ENCODE measurements around the gene RNF157. TPM values are rescaled to one million over a fixed set of nuclear protein-coding genes. Genes with fewer than 3 reads are reported as not detected.

The RNF157 gene
- total RNA-seq, 1 donor from 2014 or later = 54.0 TPM

DNA sequence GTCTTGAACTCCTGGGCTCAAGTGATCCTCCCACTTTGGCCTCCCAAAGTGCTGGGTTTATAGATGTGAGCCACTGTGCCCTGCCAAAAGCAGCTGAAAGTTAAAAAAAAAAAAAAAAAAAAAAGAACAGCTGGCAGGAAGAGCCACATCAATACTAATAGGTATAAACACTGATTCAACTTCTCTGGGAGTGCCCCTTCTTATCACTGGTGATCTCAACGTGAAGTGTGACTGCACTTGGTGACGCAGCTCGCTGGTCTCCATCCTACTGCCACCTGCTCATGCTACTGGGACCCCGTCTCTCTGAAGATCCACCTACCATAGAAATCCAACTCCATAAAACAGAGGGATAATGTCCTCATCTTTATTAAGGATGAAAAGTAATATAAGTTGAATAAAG lies 40.8 kb downstream of the RNF157 start:
- H3K4me3 Mint-ChIP-seq = no peak overlapping the region
- no peak for DNase-seq (ENCODE audit: low read depth, low spot score)
- no peaks in the 10 kb centered on the region for H3K27me3 Mint-ChIP-seq (ENCODE audit: low read depth)
- no peak for TF ChIP-seq CTCF (conservative IDR thresholded peaks at IDR 0.05)
- H3K4me1 Mint-ChIP-seq = peaks cover 7% of the 10 kb centered on the region
- H3K36me3 Mint-ChIP-seq (ENCODE audit: low read depth) = peaks cover 14% of the 10 kb centered on the region
- no peak overlapping the region for H3K27ac Mint-ChIP-seq (ENCODE audit: unreplicated experiment)
- no peaks in the 10 kb centered on the region for H3K9me3 Mint-ChIP-seq

- Mint-ChIP-seq H3K4me3 (no peak overlapping the region), H3K27ac (ENCODE audit: unreplicated experiment) (no peak overlapping the region), H3K9me3 (no peaks in the 10 kb centered on the region), H3K4me1 (peaks cover 7% of the 10 kb centered on the region), H3K36me3 (ENCODE audit: low read depth) (peaks cover 9% of the 10 kb centered on the region), H3K27me3 (ENCODE audit: low read depth) (no peaks in the 10 kb centered on the region)
- no peak for TF ChIP-seq CTCF (conservative IDR thresholded peaks at IDR 0.05)
- no peak for DNase-seq (ENCODE audit: low read depth, low spot score)
Measured at GRCh38 chr17:76198702-76199101, 41.6 kb downstream of the RNF157 start.

- Mint-ChIP-seq H3K27ac (ENCODE audit: unreplicated experiment) (no peak overlapping the region), H3K36me3 (ENCODE audit: low read depth) (peaks cover 9% of the 10 kb centered on the region), H3K4me1 (peaks cover 15% of the 10 kb centered on the region), H3K27me3 (ENCODE audit: low read depth) (no peaks in the 10 kb centered on the region), H3K9me3 (no peaks in the 10 kb centered on the region), H3K4me3 (no peak overlapping the region)
- no peak for DNase-seq (ENCODE audit: low read depth, low spot score)
- TF ChIP-seq CTCF (conservative IDR thresholded peaks at IDR 0.05) = no peak
Measured at GRCh38 chr17:76197911-76198310, 42.4 kb downstream of the RNF157 start.

GRCh38 chr17:76196675-76197074 lies 43.6 kb downstream of the RNF157 start:
- H3K4me1 Mint-ChIP-seq = peaks cover 27% of the 10 kb centered on the region
- H3K27me3 Mint-ChIP-seq (ENCODE audit: low read depth) = no peaks in the 10 kb centered on the region
- TF ChIP-seq CTCF (conservative IDR thresholded peaks at IDR 0.05) = no peak
- H3K4me3 Mint-ChIP-seq = no peak overlapping the region
- no peaks in the 10 kb centered on the region for H3K9me3 Mint-ChIP-seq
- no peak overlapping the region for H3K27ac Mint-ChIP-seq (ENCODE audit: unreplicated experiment)
- DNase-seq (ENCODE audit: low read depth, low spot score) = no peak
- H3K36me3 Mint-ChIP-seq (ENCODE audit: low read depth) = peaks cover 9% of the 10 kb centered on the region

DNA sequence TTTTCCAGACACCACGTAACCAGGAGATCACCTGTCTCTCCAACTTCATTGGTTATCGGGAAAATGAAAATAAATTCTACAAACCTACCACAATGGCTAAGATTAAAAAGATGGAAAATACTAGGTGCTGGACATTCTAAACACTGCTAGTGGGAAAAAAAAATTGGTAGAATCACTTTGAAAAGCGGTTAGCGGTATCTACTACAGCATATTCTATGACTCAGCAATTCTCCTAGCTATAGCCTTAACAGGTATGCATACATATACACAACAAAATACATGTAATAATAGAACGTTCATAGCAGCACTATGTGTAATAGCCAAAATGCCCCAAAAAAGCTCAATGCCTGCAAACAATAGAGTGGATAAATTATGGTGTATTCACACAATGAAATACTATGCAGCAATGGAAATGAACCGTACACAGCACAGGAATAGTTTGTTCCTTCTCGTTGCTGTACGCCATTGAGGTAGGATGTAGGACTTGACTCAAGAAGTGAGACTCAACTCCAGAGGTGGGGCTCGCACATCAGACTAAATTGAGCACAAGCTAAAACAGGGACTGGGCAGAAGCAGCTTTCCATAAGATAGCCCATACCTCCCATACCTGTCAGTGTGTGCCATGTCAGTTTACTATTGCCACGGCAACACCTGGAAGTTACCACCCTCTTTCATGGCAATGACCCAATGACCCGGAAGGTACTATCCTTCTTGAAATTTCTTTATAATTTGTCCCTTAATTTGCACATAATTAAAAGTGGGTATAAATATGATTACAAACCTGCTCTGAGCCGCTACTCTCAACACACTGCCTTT lies 44.8 kb downstream of the RNF157 start:
- Mint-ChIP-seq H3K9me3 (no peaks in the 10 kb centered on the region), H3K4me1 (peaks cover 29% of the 10 kb centered on the region), H3K27ac (ENCODE audit: unreplicated experiment) (no peak overlapping the region)

More for the DNA sequence above, 44.8 kb downstream of the RNF157 start:
- Mint-ChIP-seq H3K36me3 (ENCODE audit: low read depth) (peaks cover 9% of the 10 kb centered on the region), H3K4me3 (no peak overlapping the region), H3K27me3 (ENCODE audit: low read depth) (no peaks in the 10 kb centered on the region)
- TF ChIP-seq CTCF (conservative IDR thresholded peaks at IDR 0.05) = no peak
- DNase-seq (ENCODE audit: low read depth, low spot score) = no peak
